Mucosa of rectum (tissue), 2 donors: ENCODE measurements around the gene SRGAP1.
"Not testable (repeated sequence)": the region's sequence is repeated elsewhere in the genome, so short reads cannot be mapped to it uniquely, and the experiment has no call there.

ENCODE experiments used
- H3K27ac ChIP-seq, 2 donors: one replicate each; pipeline ENCODE4 v1.7.0; 2013; ENCODE audit warnings: inconsistent platforms in 2 of 2, low read depth in 2 of 2, low read length in 2 of 2
- H3K27me3 ChIP-seq, 2 donors: one replicate each; pipeline ENCODE4 v1.7.0; 2013; ENCODE audit warnings: low read length in 2 of 2; ENCODE audit not compliant: control insufficient read depth in 2 of 2, insufficient read depth in 2 of 2
- H3K36me3 ChIP-seq, 2 donors: one replicate each; pipeline ENCODE4 v1.7.0; 2013; ENCODE audit warnings: low read length in 2 of 2; ENCODE audit not compliant: control insufficient read depth in 2 of 2, insufficient read depth in 2 of 2
- H3K4me1 ChIP-seq, 2 donors: one replicate each; pipeline ENCODE4 v1.7.0; 2013; ENCODE audit warnings: low read length in 2 of 2, mild to moderate bottlenecking in 1 of 2; ENCODE audit not compliant: control insufficient read depth in 2 of 2, insufficient read depth in 2 of 2
- H3K4me3 ChIP-seq, 2 donors: one replicate each; pipeline ENCODE4 v1.7.0; 2013; ENCODE audit warnings: low read length in 2 of 2
- H3K9ac ChIP-seq, 2 donors: one replicate each; pipeline ENCODE4 v1.7.0; 2013; ENCODE audit warnings: low read length in 2 of 2, low read depth in 1 of 2, mild to moderate bottlenecking in 1 of 2
- H3K9me3 ChIP-seq, 2 donors: one replicate each; pipeline ENCODE4 v1.7.0; 2013; ENCODE audit warnings: low read length in 2 of 2; ENCODE audit not compliant: control insufficient read depth in 2 of 2
- donor health status: healthy.
- donor health status: Normal muscosa, but diverticular disease.

SRGAP1 gene

DNA sequence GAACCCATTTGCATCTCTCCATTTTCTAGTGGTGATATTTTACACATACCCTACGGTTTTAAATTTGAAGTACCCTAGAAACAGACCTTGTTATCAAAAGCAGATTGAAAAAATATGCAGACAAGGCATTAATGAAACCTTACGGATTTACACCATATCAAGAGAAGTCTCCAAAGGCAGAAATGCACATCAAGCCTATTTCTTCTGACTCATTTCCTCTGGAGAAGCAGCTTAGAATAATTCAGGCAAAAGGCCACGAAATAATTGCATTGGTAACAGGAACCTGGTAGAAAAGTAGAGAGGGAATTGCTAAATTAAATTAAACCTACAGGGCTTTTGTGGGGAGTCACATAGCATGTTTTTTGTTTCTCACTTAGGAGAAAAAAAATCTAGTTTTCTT lies 342.9 kb downstream of the SRGAP1 start:
- Histone ChIP-seq H3K4me1 (no peaks in the 10 kb centered on the region), H3K27ac (no peak overlapping the region), H3K36me3 (no peaks in the 10 kb centered on the region), H3K27me3 (no peaks in the 10 kb centered on the region), H3K4me3 (no peak overlapping the region), H3K9me3 (no peaks in the 10 kb centered on the region), H3K9ac (no peak overlapping the region)

GRCh38 chr12:64187794-64188193 lies 343.3 kb downstream of the SRGAP1 start:
- H3K9me3 ChIP-seq, result no peaks in the 10 kb centered on the region
- no peaks in the 10 kb centered on the region for H3K4me1 ChIP-seq
- H3K4me3 ChIP-seq, result no peak overlapping the region
- no peak overlapping the region for H3K9ac ChIP-seq
- no peaks in the 10 kb centered on the region for H3K27me3 ChIP-seq
- peaks cover 0 to under 1% of the 10 kb centered on the region in 2 donors for H3K36me3 ChIP-seq
- no peak overlapping the region for H3K27ac ChIP-seq

- Histone ChIP-seq H3K9me3 (no peaks in the 10 kb centered on the region), H3K27ac (no peak overlapping the region), H3K36me3 (peaks cover 5% of the 10 kb centered on the region in 2 donors), H3K9ac (no peak overlapping the region), H3K4me1 (no peaks in the 10 kb centered on the region), H3K27me3 (no peaks in the 10 kb centered on the region), H3K4me3 (no peak overlapping the region)
Observed at GRCh38 chr12:64189530-64189929, 345.0 kb downstream of the SRGAP1 start.

- no peaks in the 10 kb centered on the region for H3K27me3 ChIP-seq
- peaks cover 5 to 7% of the 10 kb centered on the region in 2 donors for H3K36me3 ChIP-seq
- H3K4me3 ChIP-seq, result no peak overlapping the region
- no peak overlapping the region for H3K27ac ChIP-seq
- no peak overlapping the region for H3K9ac ChIP-seq
- no peaks in the 10 kb centered on the region for H3K4me1 ChIP-seq
- no peaks in the 10 kb centered on the region for H3K9me3 ChIP-seq
Observed at GRCh38 chr12:64190140-64190539, 345.6 kb downstream of the SRGAP1 start.

DNA sequence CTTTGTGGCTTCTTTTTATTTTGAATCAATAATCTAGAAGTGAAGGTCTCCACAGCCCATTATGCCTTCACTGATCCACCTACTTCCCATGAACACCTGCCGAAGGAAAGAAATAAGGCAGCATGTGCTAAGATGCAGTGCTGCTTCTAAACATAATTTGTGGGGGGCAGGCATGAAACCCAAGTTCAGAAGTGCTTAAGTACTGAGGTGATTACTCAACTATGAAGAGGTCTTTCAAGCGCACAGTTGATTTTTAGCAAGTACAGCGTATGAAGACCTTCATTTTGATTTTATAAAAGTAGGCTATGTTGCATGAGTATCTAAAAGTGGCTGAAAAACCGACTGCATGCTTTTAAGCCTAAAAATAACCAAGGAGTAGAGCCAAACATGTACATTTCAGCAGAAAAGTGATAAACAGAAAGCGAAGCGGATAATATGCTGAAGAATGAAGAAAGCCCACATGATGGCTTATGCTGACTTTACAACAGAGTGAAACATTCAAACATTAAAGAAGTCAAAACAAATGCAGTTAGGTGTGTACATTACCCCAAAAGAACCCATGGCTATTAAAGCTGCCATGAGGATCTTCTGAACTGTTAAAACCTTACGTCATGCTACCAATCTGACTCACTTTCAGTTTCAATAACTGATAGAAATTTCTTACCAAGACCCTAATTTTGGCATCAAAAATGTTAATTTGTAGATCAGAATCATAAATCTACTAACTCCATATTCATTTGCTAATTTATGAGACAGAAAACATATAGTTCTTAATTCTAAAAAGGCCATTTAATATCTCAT lies 348.3 kb downstream of the SRGAP1 start:
- Histone ChIP-seq H3K27me3 (no peaks in the 10 kb centered on the region), H3K27ac (no peak overlapping the region), H3K4me1 (no peaks in the 10 kb centered on the region), H3K4me3 (no peak overlapping the region), H3K9me3 (no peaks in the 10 kb centered on the region), H3K36me3 (peaks cover 5 to 8% of the 10 kb centered on the region in 2 donors), H3K9ac (no peak overlapping the region)

GRCh38 chr12:64193931-64194330 lies 349.4 kb downstream of the SRGAP1 start:
- no peaks in the 10 kb centered on the region for H3K4me1 ChIP-seq
- H3K27ac ChIP-seq, result no peak overlapping the region
- no peak overlapping the region for H3K9ac ChIP-seq
- no peaks in the 10 kb centered on the region for H3K9me3 ChIP-seq
- H3K36me3 ChIP-seq, result peaks cover 5 to 8% of the 10 kb centered on the region in 2 donors
- H3K27me3 ChIP-seq, result no peaks in the 10 kb centered on the region
- no peak overlapping the region for H3K4me3 ChIP-seq

GRCh38 chr12:64194333-64195149 lies 350.0 kb downstream of the SRGAP1 start:
- H3K27me3 ChIP-seq, result no peaks in the 10 kb centered on the region
- H3K9ac ChIP-seq, result no peak overlapping the region
- no peak overlapping the region for H3K4me3 ChIP-seq
- peaks cover 5 to 8% of the 10 kb centered on the region in 2 donors for H3K36me3 ChIP-seq
- H3K4me1 ChIP-seq, result no peaks in the 10 kb centered on the region
- no peak overlapping the region for H3K27ac ChIP-seq
- H3K9me3 ChIP-seq, result no peaks in the 10 kb centered on the region

DNA sequence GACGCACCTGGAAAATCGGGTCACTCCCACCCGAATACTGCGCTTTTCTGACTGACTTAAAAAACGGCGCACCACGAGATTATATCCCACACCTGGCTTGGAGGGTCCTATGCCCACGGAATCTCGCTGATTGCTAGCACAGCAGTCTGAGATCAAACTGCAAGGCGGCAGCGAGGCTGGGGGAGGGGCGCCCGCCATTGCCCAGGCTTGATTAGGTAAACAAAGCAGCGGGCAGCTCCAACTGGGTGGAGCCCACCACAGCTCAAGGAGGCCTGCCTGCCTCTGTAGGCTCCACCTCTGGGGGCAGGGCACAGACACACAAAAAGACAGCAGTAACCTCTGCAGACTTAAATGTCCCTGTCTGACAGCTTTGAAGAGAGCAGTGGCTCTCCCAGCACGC lies 351.3 kb downstream of the SRGAP1 start:
- not testable (repeated sequence) for H3K27me3 ChIP-seq, H3K4me3 ChIP-seq, H3K36me3 ChIP-seq, H3K4me1 ChIP-seq, H3K9me3 ChIP-seq, H3K27ac ChIP-seq, H3K9ac ChIP-seq

GRCh38 chr12:64203036-64203435 lies 358.5 kb downstream of the SRGAP1 start:
- Histone ChIP-seq H3K27me3 (no peaks in the 10 kb centered on the region), H3K36me3 (peaks cover 4 to 6% of the 10 kb centered on the region in 2 donors), H3K4me1 (no peaks in the 10 kb centered on the region), H3K9ac (no peak overlapping the region), H3K27ac (no peak overlapping the region), H3K4me3 (no peak overlapping the region), H3K9me3 (no peaks in the 10 kb centered on the region)

DNA sequence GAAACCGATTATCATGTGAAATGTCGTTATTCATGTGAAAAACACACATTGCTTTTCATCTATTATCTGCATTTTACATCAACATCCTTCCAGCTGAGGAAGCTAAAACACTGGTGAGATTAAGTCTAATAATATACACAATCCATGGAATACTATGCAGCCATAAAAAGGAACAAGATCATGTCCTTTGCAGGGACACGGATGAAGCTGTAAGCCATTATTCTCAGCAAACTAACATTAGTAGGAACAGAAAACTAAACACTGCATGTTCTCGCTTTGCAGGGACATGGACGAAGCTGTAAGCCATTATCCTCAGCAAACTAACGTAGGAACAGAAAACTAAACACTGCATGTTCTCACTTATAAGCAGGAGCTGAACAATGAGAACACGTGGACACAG lies 359.3 kb downstream of the SRGAP1 start:
- Histone ChIP-seq H3K36me3 (peaks cover 4 to 6% of the 10 kb centered on the region in 2 donors), H3K27me3 (no peaks in the 10 kb centered on the region), H3K4me1 (no peaks in the 10 kb centered on the region), H3K9ac (no peak overlapping the region), H3K4me3 (no peak overlapping the region), H3K27ac (no peak overlapping the region), H3K9me3 (no peaks in the 10 kb centered on the region)
